ENCODE results near the gene PRELID2.

Gene PRELID2

GRCh38 chr5:145775411-145775810 is 59.7 kb downstream of the PRELID2 start:
- DNase-seq (ENCODE audit: low read depth, low spot score) = no peak
- CTCF ChIA-PET = interaction anchor here (1.0 to 1.3 kb wide), 2 partner anchors 10 to 96 kb away, joined by 3 to 4 read pairs; no protein-coding TSS in a partner anchor
- POLR2A ChIA-PET = no interaction called here
- H3K4me3 ChIP-seq (ENCODE audit: low read depth, low read length) = no peak overlapping the region
- TF ChIP-seq, protein P1, sequence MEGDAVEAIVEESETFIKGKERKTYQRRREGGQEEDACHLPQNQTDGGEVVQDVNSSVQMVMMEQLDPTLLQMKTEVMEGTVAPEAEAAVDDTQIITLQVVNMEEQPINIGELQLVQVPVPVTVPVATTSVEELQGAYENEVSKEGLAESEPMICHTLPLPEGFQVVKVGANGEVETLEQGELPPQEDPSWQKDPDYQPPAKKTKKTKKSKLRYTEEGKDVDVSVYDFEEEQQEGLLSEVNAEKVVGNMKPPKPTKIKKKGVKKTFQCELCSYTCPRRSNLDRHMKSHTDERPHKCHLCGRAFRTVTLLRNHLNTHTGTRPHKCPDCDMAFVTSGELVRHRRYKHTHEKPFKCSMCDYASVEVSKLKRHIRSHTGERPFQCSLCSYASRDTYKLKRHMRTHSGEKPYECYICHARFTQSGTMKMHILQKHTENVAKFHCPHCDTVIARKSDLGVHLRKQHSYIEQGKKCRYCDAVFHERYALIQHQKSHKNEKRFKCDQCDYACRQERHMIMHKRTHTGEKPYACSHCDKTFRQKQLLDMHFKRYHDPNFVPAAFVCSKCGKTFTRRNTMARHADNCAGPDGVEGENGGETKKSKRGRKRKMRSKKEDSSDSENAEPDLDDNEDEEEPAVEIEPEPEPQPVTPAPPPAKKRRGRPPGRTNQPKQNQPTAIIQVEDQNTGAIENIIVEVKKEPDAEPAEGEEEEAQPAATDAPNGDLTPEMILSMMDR (IDR thresholded peaks at IDR 0.05; ENCODE audit: insufficient read depth, low read length, missing control alignments) = no peak

DNA sequence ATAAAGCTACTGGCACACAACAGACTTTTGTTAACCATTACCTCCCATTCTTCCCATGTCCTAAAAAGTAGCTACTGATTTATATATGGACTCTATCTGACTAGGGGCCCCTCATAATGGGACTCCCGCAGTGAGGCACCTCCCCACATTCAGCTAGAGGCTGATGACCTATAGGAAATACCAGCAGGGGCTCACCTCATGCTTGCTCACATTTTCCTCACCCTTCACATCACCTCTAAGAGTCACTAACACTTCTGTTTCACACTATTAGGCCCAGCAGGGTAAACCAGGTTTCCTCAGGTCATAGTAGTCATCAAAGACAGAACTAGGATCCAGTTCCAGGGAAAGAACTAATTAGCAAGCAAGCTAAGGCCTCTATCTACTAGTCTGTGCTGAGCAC is 60.7 kb downstream of the PRELID2 start:
- DNase-seq (ENCODE audit: low read depth, low spot score) = no peak
- no peak overlapping the region for H3K4me3 ChIP-seq (ENCODE audit: low read depth, low read length)
- TF ChIP-seq, protein P1 (IDR thresholded peaks at IDR 0.05; ENCODE audit: insufficient read depth, low read length, missing control alignments) = no peak
- POLR2A ChIA-PET = no interaction called here
- CTCF ChIA-PET = interaction anchor here (1.3 kb wide), 1 partner anchor 11 kb away, joined by 3 read pairs; no protein-coding TSS in a partner anchor

- TF ChIP-seq, protein P1 (IDR thresholded peaks at IDR 0.05; ENCODE audit: insufficient read depth, low read length, missing control alignments) = no peak
- ChIA-PET CTCF (interaction anchor here (0.6 kb wide), 1 partner anchor 1299 kb away, joined by 3 read pairs; no protein-coding TSS in a partner anchor), POLR2A (no interaction called here)
- H3K4me3 ChIP-seq (ENCODE audit: low read depth, low read length) = no peak overlapping the region
- no peak for DNase-seq (ENCODE audit: low read depth, low spot score)
These were observed 62.7 kb downstream of the PRELID2 start for GRCh38 chr5:145772466-145772865.

GRCh38 chr5:145768863-145769262 is 66.3 kb downstream of the PRELID2 start:
- ChIA-PET CTCF (interaction anchor here (0.7 to 1.1 kb wide), 2 partner anchors 10 to 49 kb away, joined by 3 read pairs; no protein-coding TSS in a partner anchor), POLR2A (no interaction called here)

DNA sequence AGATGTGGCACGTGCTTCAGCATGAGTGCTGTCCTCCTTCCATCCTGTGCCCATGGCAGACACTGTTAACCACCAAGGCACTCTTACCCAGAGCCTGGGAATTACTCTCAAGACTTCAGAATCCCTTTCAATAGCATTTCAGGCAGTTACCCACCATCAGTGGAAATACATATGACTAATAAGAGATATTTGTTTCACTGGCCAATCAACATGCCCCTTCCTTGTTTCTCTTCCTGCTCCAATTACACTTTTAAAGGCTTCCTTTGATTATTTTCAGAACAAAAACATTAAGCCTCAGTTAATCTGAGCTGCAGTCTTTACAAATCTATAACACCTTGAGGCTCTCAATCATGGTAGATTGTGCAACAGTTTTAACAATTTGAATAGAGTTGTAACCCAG is 70.8 kb downstream of the PRELID2 start:
- POLR2A ChIA-PET = interaction anchor here (0.7 kb wide), 1 partner anchor 46 kb away, joined by 3 read pairs; no protein-coding TSS in a partner anchor
- CTCF ChIA-PET = no interaction called here

More at GRCh38 chr5:145768863-145769262, 66.3 kb downstream of the PRELID2 start:
- H3K4me3 ChIP-seq (ENCODE audit: low read depth, low read length) = no peak overlapping the region
- TF ChIP-seq, protein P1 (IDR thresholded peaks at IDR 0.05; ENCODE audit: insufficient read depth, low read length, missing control alignments) = no peak
- no peak for DNase-seq (ENCODE audit: low read depth, low spot score)

DNA sequence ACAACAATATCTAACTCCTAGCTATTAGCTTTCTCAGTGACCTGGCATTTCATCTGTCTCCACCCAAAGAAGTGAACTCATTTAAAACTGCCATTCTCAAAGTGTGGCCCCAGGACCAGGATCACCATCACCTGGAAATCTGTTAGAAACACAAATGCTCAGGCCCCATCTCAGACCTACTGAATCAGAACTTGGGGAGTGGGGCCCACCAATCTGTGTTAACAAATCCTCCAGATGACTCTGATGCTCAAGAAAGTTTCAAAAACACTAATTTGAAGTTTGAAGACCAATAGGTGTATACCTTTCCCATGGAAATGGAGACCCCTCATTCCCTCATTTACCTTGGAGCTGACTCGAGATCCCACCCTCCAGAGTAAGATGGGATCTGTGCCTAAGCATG is 72.3 kb downstream of the PRELID2 start:
- H3K4me3 ChIP-seq (ENCODE audit: low read depth, low read length) = no peak overlapping the region
- ChIA-PET POLR2A (interaction anchor here (0.6 kb wide), 1 partner anchor 1024 kb away, joined by 3 read pairs; no protein-coding TSS in a partner anchor), CTCF (interaction anchor here (0.5 to 1.0 kb wide), 2 partner anchors 42 to 1559 kb away, joined by 3 read pairs; no protein-coding TSS in a partner anchor)
- TF ChIP-seq, protein P1 (IDR thresholded peaks at IDR 0.05; ENCODE audit: insufficient read depth, low read length, missing control alignments) = no peak
- no peak for DNase-seq (ENCODE audit: low read depth, low spot score)

More for the DNA sequence above, 70.8 kb downstream of the PRELID2 start:
- no peak for DNase-seq (ENCODE audit: low read depth, low spot score)
- TF ChIP-seq, protein P1 (IDR thresholded peaks at IDR 0.05; ENCODE audit: insufficient read depth, low read length, missing control alignments) = no peak
- H3K4me3 ChIP-seq (ENCODE audit: low read depth, low read length) = no peak overlapping the region
